Transverse colon (tissue), 4 donors: ENCODE results near the gene UBE2J2.
A peak's percentile ranks its signal among the peaks of the same experiment; 100 is the strongest.

Experiments
- EP300 ChIP-seq: sonication (generic); formaldehyde crosslinking; IDR thresholded peaks from one replicate; pipeline ENCODE4 v1.6.1; 2017; ENCODE audit warnings: antibody characterized with exemption, low read depth
- POLR2A ChIP-seq: fragments of 450-650 bp; IDR thresholded peaks from one replicate; pipeline ENCODE4 v1.6.1; 2016; ENCODE audit warnings: antibody characterized with exemption, mild to moderate bottlenecking, moderate library complexity
- POLR2AphosphoS5 ChIP-seq, 3 donors: sonication (generic); formaldehyde crosslinking; IDR thresholded peaks; one replicate each; pipeline ENCODE4 v1.6.1; 2016; ENCODE audit warnings: antibody characterized with exemption in 3 of 3
- TF ChIP-seq, protein P1 (sequence below), 5 experiments: fragments of 200-600 bp in 3 of 5; fragments of 450-650 bp in 2 of 5; sonication (generic) in 3 of 5; IDR thresholded peaks; 1 replicate in 2 of 5; 2 replicates in 3 of 5; pipeline ENCODE4 v1.5.1; 2016 to 2017; ENCODE audit warnings: antibody characterized with exemption in 5 of 5, inconsistent platforms in 3 of 5, mild to moderate bottlenecking in 2 of 5, moderate library complexity in 1 of 5

- TF ChIP-seq EP300 (no peak), POLR2A (peak; percentile 29), POLR2AphosphoS5 (IDR thresholded peaks at IDR 0.05) (peak in 1 of 3 donors; percentile 51)
- TF ChIP-seq, protein P1, sequence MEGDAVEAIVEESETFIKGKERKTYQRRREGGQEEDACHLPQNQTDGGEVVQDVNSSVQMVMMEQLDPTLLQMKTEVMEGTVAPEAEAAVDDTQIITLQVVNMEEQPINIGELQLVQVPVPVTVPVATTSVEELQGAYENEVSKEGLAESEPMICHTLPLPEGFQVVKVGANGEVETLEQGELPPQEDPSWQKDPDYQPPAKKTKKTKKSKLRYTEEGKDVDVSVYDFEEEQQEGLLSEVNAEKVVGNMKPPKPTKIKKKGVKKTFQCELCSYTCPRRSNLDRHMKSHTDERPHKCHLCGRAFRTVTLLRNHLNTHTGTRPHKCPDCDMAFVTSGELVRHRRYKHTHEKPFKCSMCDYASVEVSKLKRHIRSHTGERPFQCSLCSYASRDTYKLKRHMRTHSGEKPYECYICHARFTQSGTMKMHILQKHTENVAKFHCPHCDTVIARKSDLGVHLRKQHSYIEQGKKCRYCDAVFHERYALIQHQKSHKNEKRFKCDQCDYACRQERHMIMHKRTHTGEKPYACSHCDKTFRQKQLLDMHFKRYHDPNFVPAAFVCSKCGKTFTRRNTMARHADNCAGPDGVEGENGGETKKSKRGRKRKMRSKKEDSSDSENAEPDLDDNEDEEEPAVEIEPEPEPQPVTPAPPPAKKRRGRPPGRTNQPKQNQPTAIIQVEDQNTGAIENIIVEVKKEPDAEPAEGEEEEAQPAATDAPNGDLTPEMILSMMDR (IDR thresholded peaks at IDR 0.05), result peak in 1 of 5 experiments; percentile 31
Observed at GRCh38 chr1:1244192-1244811, 29.4 kb downstream of the UBE2J2 start.
